NT2/D1 (cell line): ENCODE results near the gene BTBD7.

Source experiments
- SUZ12 ChIP-seq: IDR thresholded peaks from 2 replicates; pipeline ENCODE4 v1.6.1; 2011; ENCODE audit not compliant: insufficient read length, insufficient read depth; ENCODE audit errors: extremely low read depth
- YY1 ChIP-seq: IDR thresholded peaks from 2 replicates; pipeline ENCODE4 v1.6.1; 2011; ENCODE audit not compliant: insufficient read length, insufficient read depth

DNA sequence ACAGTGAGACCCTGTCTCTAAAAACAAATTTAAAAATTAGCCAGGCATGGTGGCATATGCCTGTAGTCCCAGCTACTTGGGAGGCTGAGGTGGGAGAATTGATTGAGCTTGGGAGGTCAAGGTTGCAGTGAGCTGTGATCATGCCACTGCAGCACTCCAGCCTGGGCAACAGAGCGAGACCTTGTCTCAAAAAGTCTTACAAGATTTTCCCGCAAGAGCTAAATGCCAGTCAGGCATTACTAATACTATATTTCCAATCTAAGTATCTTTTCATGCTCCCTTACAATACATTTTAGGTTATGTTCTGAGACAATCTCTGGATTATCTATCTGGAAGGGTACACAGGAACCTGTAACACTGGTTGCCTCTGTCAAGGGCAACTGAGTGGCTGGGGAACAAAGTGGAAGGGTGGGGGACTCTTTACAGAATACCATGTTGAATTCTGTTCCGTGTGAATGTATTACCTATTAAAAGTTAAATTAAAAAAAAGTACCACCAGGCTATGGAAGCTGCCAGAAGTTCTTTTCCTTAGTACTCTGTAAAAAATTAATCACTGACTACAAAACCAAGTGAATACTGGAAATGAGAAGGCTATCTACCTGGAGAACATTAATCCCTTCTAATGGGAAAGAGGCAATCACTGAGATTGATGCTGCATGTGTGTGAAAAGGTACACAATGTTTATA, 56.7 kb downstream of the BTBD7 start:
- TF ChIP-seq YY1: no peak
- TF ChIP-seq SUZ12: no peak
